KG1 (cell line): ENCODE results near the gene DCAF4.
"Not testable (repeated sequence)": the region's sequence is repeated elsewhere in the genome, so short reads cannot be mapped to it uniquely, and the experiment has no call there.

ENCODE experiments used
- DNase-seq: peaks from one replicate; lab custom pipeline; 2025; lab: John Stamatoyannopoulos, UW

DCAF4 gene

GRCh38 chr14:72970824-72971434 lies 44.7 kb downstream of the DCAF4 start:
- no peak for DNase-seq

DNA sequence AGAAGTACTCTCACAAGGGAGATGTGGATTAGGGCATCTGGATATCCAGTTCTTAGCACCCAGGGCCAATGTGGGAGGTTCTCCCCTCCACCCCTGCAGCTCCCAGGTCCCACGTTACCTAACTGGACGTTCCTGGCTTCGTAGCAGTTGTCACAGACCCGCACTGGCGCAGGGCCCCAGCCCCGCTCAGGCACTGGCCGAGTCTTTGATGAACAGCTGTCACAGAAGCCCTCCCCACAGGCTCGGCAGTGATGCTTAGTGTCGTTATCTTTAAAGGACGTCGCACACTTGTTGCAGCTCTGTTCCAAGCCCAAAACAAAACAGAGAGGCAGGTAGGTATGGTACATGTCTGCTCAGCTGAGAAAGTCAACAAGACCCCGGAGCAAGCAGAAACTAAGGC lies 48.4 kb downstream of the DCAF4 start:
- no peak for DNase-seq

DNA sequence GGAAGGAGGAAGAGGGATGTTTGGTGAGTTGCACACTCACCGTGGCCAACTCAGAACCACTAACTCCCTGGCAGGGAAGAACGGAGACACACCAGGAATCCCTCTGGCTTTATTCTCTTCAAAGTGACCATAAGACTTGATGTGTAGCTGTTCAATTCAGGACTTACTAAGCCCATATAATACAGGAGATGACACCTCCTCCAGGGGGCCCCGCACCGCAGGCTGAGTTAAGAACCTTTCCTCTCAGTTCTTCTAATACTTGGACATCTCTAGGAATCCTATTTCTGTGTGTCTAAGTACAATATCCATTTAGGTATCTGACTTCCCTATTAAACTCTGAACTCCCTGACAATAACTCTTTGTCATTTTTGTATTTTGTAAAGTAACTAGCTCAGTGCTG lies 49.5 kb downstream of the DCAF4 start:
- DNase-seq = no peak

DNA sequence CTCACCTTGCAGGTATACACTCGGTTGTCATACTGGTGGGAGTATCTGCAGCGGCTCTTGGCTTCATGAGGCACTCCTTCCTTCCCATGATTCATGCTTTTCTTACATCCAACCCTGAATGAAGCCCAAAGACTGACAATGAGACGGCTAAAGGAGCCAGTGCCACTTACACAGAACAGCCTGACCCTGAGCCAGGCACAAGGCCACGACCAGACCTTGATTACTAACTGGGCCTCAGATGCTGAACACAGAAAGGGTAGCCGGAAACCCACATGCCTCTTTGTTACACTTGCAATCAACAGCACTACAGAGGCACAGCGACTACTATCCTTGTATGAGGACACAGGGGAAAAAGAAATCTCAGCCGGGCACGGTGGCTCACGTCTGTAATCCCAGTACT lies 52.6 kb downstream of the DCAF4 start:
- DNase-seq = no peak

GRCh38 chr14:72980863-72981262 lies 54.6 kb downstream of the DCAF4 start:
- no peak for DNase-seq

- no peak for DNase-seq
These were observed 56.0 kb downstream of the DCAF4 start for GRCh38 chr14:72982146-72982708.

GRCh38 chr14:72986214-72986613 lies 60.0 kb downstream of the DCAF4 start:
- DNase-seq = no peak

- no peak for DNase-seq
These were observed 60.6 kb downstream of the DCAF4 start for GRCh38 chr14:72986857-72987256.

GRCh38 chr14:72990171-72990570 lies 63.9 kb downstream of the DCAF4 start:
- no peak for DNase-seq

DNA sequence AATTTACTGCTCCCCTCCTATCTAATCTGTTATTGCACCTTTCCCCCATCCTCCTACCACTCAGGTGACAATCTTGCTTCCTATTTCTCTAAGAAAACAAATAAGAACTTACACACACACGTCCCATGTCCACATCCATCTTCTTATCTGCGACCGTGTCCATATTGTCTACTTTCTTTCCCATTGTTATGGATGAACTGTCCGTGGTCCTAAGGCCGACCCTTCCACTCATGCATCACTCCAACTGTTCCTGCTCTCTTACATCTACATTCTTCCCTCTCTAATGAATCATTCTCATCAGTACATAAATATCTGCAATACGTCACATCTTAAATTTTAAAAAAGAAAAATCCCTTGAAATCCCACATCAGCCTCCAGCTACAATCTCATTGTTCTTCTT lies 70.7 kb downstream of the DCAF4 start:
- no peak for DNase-seq

DNA sequence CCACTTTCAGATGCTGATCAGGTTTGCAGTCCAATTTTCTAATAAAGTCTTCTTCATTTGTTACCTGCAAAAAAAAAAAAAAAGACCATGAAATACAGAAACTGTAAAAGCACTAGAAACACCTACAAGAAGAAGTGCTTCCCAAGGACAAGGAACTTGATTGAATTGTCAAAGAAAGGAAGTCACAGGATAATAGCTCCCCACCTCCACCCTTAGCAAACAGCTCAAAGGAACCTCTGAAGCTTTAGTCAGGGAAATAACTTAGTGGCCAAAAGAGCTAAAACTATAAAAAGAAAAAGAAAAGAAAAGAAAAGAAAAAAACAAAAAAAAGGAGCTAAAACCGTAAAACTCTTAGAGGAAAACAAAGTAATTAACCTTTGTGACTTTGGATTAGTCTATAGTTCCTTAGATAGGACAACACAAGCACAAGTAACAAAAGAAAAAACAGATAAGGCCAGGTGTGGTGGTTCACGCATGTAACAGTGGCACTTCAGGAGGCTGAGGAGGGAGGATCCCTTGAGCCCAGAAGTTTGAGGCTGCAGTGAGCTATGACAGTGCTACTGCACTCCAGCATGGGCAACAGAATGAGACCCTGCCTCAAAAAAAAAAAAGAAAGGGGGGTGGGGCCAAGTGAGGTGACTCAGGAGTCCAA lies 72.1 kb downstream of the DCAF4 start:
- DNase-seq = no peak

DNA sequence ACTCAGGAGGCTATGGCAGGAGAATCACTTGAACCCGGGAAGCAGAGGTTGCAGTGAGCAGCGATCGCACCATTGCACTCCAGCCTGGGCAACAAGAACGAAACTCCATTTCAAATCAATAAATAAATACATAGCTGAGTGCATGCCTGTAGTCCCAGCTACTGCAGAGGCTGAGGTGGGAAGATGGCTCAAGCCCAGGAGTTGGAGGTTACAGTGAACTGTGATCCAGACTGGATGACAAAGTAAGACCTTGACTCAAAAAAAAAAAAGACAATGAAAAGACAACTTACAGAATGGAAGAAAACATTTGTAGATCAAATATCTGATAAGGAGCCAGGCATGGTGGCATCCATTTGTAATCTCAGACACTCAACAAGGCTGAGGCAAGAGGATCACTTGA lies 73.1 kb downstream of the DCAF4 start:
- no peak for DNase-seq

DNA sequence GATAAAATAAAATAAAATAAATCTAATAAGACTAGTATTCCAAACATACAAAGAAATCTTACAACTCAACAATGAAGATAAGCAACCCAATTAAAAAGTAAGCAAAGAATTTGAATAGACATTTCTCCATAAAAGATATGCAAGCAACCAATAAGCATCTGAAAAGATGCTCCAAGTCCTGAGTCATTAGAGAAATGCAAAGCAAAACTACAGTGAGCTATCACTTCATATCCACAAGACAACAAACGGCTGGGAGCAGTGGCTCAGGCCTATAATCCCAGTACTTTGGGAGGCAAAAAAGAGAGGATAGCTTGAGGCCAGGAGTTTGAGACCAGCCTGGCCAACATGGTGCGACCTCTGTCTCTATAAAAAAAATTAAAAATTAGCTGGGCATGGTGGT lies 73.8 kb downstream of the DCAF4 start:
- no peak for DNase-seq

DNA sequence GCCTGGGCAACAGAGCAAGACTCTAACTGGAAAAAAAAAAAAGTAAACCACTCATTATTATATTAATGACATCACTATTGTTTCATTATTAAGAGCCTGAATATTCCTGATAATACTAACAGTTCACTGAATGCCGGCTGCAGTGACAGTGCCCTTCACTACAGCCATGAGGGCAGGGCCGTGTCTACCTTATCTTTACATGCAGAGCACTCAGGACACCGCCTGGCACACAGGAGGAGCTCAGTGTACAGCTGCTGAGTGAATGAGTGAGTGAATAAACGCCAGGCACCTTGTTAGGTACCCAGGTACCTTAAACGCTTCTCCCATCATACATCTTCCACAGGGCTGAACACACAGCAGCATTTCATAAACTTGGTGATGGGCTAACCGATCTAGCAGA lies 77.4 kb downstream of the DCAF4 start:
- no peak for DNase-seq

- not testable (repeated sequence) for DNase-seq
These were observed 78.4 kb downstream of the DCAF4 start for GRCh38 chr14:73004641-73005040.

DNA sequence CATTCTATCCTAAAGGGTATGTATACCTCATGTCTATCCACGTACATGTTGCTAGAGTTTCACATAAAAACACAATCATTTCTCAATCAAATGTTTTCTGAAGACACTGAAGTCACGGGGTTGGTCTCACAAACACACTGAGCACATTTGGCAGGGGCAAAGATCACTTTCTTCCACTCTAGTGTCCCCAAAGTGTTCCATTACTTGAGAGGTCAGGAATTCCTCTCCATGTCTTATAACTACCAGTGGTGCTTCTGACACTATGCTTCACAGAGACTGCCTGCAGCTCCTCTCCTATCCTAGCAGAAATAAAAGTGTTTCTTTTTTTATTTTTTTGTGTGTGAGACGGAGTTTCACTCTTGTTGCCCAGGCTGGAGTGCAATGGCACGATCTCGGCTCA lies 81.6 kb downstream of the DCAF4 start:
- DNase-seq = no peak

- no peak for DNase-seq
These were observed 82.2 kb downstream of the DCAF4 start for GRCh38 chr14:73008501-73008900.
